ENCODE data around the gene ITLN1.
"Not testable (repeated sequence)": the region's sequence is repeated elsewhere in the genome, so short reads cannot be mapped to it uniquely, and the experiment has no call there.

The ITLN1 gene

GRCh38 chr1:160882582-160882981, 2.4 kb downstream of the ITLN1 start:
- DNase-seq: no peak

GRCh38 chr1:160881264-160881663, 3.7 kb downstream of the ITLN1 start:
- DNase-seq: not testable (repeated sequence)

GRCh38 chr1:160880216-160880615, 4.8 kb downstream of the ITLN1 start:
- no peak for DNase-seq

- DNase-seq: no peak
Observed at GRCh38 chr1:160879056-160879455, 5.9 kb downstream of the ITLN1 start.

- DNase-seq: no peak
Observed at GRCh38 chr1:160877221-160877620, 7.8 kb downstream of the ITLN1 start.

GRCh38 chr1:160876311-160876710, 8.7 kb downstream of the ITLN1 start:
- no peak for DNase-seq

- not testable (repeated sequence) for DNase-seq
Observed at GRCh38 chr1:160875591-160875990, 9.4 kb downstream of the ITLN1 start.

- no peak for DNase-seq
Observed at GRCh38 chr1:160874935-160875334, 10.0 kb downstream of the ITLN1 start.

GRCh38 chr1:160868141-160868540, 16.8 kb downstream of the ITLN1 start:
- no peak for DNase-seq

- DNase-seq: not testable (repeated sequence)
Observed at GRCh38 chr1:160867651-160868050, 17.3 kb downstream of the ITLN1 start.

- DNase-seq: no peak
Observed at GRCh38 chr1:160866695-160867260, 18.2 kb downstream of the ITLN1 start.

GRCh38 chr1:160866001-160866694, 18.8 kb downstream of the ITLN1 start:
- DNase-seq: no peak

GRCh38 chr1:160865337-160865736, 19.6 kb downstream of the ITLN1 start:
- DNase-seq: no peak

GRCh38 chr1:160864173-160864572, 20.8 kb downstream of the ITLN1 start:
- DNase-seq: no peak

- DNase-seq: no peak
Observed at GRCh38 chr1:160863774-160864131, 21.2 kb downstream of the ITLN1 start.

- DNase-seq: no peak
Observed at GRCh38 chr1:160863061-160863773, 21.8 kb downstream of the ITLN1 start.

- DNase-seq: peak; percentile 11
Observed at GRCh38 chr1:160862203-160863060, 22.5 kb downstream of the ITLN1 start, which contains the start of gene CD244. Gene CD244 (minus strand): TSS chr1:160862887. CDS start chr1:160862677, 210 bp downstream.

GRCh38 chr1:160860840-160861505, 24.0 kb downstream of the ITLN1 start:
- no peak for DNase-seq

- DNase-seq: no peak
Observed at GRCh38 chr1:160859166-160859565, 25.8 kb downstream of the ITLN1 start.

GRCh38 chr1:160858507-160858906, 26.5 kb downstream of the ITLN1 start:
- no peak for DNase-seq

GRCh38 chr1:160858097-160858496, 26.9 kb downstream of the ITLN1 start:
- DNase-seq: no peak

- no peak for DNase-seq
Observed at GRCh38 chr1:160855181-160855981, 29.6 kb downstream of the ITLN1 start.

All from activated effector memory CD4-positive, alpha-beta T cell treated with Interleukin-2 at 50 U/mL for 16 hours (primary cell).